ENCODE results near the gene C19orf81. TPM values are rescaled to one million over a fixed set of nuclear protein-coding genes. Genes with fewer than 3 reads are reported as not detected.

C19orf81 gene
- polyA plus RNA-seq, 1 donor (not counting 4 experiments of a cell fraction or from before 2014, with no cell fraction given): not detected

GRCh38 chr19:50636317-50637085, 12.7 kb upstream of the C19orf81 start:
- peaks cover 37% of the 10 kb centered on the region for H3K27me3 ChIP-seq (ENCODE audit: control insufficient read depth, extremely low read depth, insufficient read depth, low read length)
- dilution Hi-C loops (cut with MboI; ENCODE audit: extremely low pct_ligation_motif_present, low sequenced_read_pairs): no loop called here
- FAIRE-seq: no peak

GRCh38 chr19:50638600-50638999, 10.6 kb upstream of the C19orf81 start:
- no peak overlapping the region for H3K4me2 ChIP-seq (ENCODE audit: control insufficient read depth, extremely low read depth, insufficient read depth, low read depth, low read length)
- H3K36me3 ChIP-seq (ENCODE audit: control insufficient read depth in 2 of 2, extremely low read depth in 1 of 2, insufficient read depth in 2 of 2, low read length in 2 of 2): no peaks in the 10 kb centered on the region
- no peaks in the 10 kb centered on the region for H3K9me1 ChIP-seq (ENCODE audit: control insufficient read depth, extremely low read depth, insufficient read depth, low read length)
- H3K9ac ChIP-seq (ENCODE audit: control insufficient read depth, extremely low read depth, insufficient read depth, low read length): no peak overlapping the region
- no peak overlapping the region for H3K4me3 ChIP-seq (ENCODE audit: control insufficient read depth in 2 of 3, extremely low read depth in 1 of 3, insufficient read depth in 2 of 3, low read depth in 1 of 3, low read length in 3 of 3)
- DNase-seq (ENCODE audit: low read depth, low spot score) (no peak), FAIRE-seq (no peak)
- peaks cover 37% of the 10 kb centered on the region for H3K27me3 ChIP-seq (ENCODE audit: control insufficient read depth, extremely low read depth, insufficient read depth, low read length)
- peaks cover 6% of the 10 kb centered on the region for H3K9me3 ChIP-seq (ENCODE audit: control insufficient read depth, low read depth, low read length)
- H3K4me1 ChIP-seq (ENCODE audit: control insufficient read depth, extremely low read depth, insufficient read depth, low read length): no peaks in the 10 kb centered on the region
- no peaks in the 10 kb centered on the region for H4K20me1 ChIP-seq (ENCODE audit: control insufficient read depth, extremely low read depth, insufficient read depth, low read length)
- H3K27ac ChIP-seq (ENCODE audit: control insufficient read depth, insufficient read depth, low read length): no peak overlapping the region
- TF ChIP-seq EZH2 (IDR thresholded peaks at IDR 0.05; ENCODE audit: low read length): no peak
- no peak for TF ChIP-seq CTCF (optimal IDR thresholded peaks at IDR 0.05 in 1 of 3, IDR thresholded peaks at IDR 0.05 in 1 of 3, conservative IDR thresholded peaks at IDR 0.05 in 1 of 3; ENCODE audit: extremely low read depth in 1 of 3, insufficient read depth in 2 of 3, low read length in 3 of 3)
- H2AFZ ChIP-seq (ENCODE audit: control insufficient read depth, low read length): no peak overlapping the region
- H3K79me2 ChIP-seq (ENCODE audit: control insufficient read depth, insufficient read depth, low read length): no peaks in the 10 kb centered on the region
- dilution Hi-C loops (cut with MboI; ENCODE audit: extremely low pct_ligation_motif_present, low sequenced_read_pairs): no loop called here

More at GRCh38 chr19:50636317-50637085, 12.7 kb upstream of the C19orf81 start:
- H3K4me3 ChIP-seq (ENCODE audit: control insufficient read depth in 2 of 3, extremely low read depth in 1 of 3, insufficient read depth in 2 of 3, low read depth in 1 of 3, low read length in 3 of 3): no peak overlapping the region
- no peaks in the 10 kb centered on the region for H4K20me1 ChIP-seq (ENCODE audit: control insufficient read depth, extremely low read depth, insufficient read depth, low read length)
- no peaks in the 10 kb centered on the region for H3K4me1 ChIP-seq (ENCODE audit: control insufficient read depth, extremely low read depth, insufficient read depth, low read length)
- TF ChIP-seq CTCF (optimal IDR thresholded peaks at IDR 0.05 in 1 of 3, IDR thresholded peaks at IDR 0.05 in 1 of 3, conservative IDR thresholded peaks at IDR 0.05 in 1 of 3; ENCODE audit: extremely low read depth in 1 of 3, insufficient read depth in 2 of 3, low read length in 3 of 3) (no peak), EZH2 (IDR thresholded peaks at IDR 0.05; ENCODE audit: low read length) (no peak)
- no peak overlapping the region for H3K4me2 ChIP-seq (ENCODE audit: control insufficient read depth, extremely low read depth, insufficient read depth, low read depth, low read length)
- no peaks in the 10 kb centered on the region for H3K79me2 ChIP-seq (ENCODE audit: control insufficient read depth, insufficient read depth, low read length)
- peaks cover 9% of the 10 kb centered on the region for H3K9me3 ChIP-seq (ENCODE audit: control insufficient read depth, low read depth, low read length)
- no peak overlapping the region for H3K9ac ChIP-seq (ENCODE audit: control insufficient read depth, extremely low read depth, insufficient read depth, low read length)
- H2AFZ ChIP-seq (ENCODE audit: control insufficient read depth, low read length): no peak overlapping the region
- H3K27ac ChIP-seq (ENCODE audit: control insufficient read depth, insufficient read depth, low read length): no peak overlapping the region
- no peaks in the 10 kb centered on the region for H3K36me3 ChIP-seq (ENCODE audit: control insufficient read depth in 2 of 2, extremely low read depth in 1 of 2, insufficient read depth in 2 of 2, low read length in 2 of 2)
- DNase-seq (ENCODE audit: low read depth, low spot score): no peak
- no peaks in the 10 kb centered on the region for H3K9me1 ChIP-seq (ENCODE audit: control insufficient read depth, extremely low read depth, insufficient read depth, low read length)
